HG02884 (cell line): ENCODE results near the gene BMAL1.

ENCODE experiments used
- ATAC-seq: cut with Tn5 transposase; IDR thresholded peaks from one replicate; pipeline ENCODE4 v1.9.1; 2021; ENCODE audit warnings: mild to moderate bottlenecking, moderate library complexity; ENCODE audit not compliant: unreplicated experiment

The BMAL1 gene

DNA sequence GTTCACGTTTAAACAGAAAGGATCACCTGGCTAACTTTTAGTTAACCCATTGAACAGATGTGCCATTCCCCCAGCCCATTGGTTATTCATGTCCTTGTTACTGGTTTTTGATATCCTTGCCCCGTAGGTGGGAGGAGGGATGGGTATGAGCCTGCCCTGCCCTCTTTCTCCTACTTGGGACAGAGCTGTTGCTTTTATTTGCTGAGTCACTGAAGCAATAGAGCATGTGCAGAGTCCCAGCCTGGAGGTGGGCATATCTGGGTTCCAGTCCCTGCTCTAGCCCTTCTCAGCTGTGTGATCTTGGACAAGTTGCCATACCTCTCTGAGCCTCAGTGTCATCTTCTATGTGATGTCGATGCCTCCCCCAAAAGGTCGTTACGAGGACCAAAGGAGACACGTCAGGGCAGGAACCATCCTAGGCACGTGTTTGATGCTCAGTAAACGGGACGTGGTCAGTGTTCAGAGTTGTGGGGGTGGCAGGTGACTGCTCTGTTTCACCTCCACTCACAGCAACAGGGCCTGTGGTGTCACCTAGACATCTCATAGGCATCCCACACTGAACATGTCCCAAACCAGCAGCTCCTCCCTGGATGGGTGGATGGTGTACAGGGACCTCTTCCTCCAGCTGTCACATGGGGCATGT, 61.0 kb downstream of the BMAL1 start:
- ATAC-seq: no peak

DNA sequence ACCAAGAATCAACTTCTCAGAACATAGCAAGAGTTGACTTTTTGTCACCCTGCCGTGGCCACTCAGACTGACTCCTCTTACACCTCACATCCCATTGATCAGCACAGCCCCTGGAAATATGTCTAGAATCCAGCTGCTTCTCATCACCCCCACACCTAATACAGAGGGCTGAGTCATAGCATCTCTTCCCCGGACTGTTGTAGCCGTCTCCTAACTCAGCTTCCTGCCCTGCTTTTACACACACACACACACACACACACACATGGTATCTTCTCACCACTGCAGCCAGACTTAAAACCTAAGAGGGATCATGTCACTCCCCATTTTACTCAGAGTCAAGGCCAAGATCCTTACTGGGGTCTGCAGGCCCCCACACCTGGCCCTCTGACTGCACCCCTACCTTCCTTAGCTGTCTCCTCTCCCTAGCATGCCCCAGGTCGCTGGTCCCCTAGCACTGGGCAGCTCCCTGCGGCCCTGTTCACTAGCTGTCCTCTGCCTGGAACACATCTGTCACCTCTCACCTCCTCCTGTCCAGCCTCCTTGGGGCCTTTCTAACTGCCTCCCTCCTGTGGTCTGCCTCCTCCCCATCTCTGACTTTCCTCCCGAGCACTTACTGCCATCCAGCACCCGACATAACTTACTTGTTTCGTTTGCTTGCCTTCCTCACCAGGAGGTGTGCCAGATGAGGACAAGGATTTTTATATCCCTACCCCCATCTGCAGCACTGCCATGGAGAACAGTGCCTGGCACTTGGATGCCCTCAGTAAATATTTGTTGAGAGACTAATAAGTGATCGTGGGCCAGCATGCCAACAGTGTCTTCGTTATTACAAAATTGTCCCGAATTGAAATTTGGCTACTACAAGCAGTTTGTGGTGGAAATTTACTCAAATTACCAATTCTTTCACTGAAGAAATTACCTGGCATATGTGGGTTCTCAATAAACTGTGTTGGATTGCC, 61.9 kb downstream of the BMAL1 start:
- ATAC-seq: no peak

DNA sequence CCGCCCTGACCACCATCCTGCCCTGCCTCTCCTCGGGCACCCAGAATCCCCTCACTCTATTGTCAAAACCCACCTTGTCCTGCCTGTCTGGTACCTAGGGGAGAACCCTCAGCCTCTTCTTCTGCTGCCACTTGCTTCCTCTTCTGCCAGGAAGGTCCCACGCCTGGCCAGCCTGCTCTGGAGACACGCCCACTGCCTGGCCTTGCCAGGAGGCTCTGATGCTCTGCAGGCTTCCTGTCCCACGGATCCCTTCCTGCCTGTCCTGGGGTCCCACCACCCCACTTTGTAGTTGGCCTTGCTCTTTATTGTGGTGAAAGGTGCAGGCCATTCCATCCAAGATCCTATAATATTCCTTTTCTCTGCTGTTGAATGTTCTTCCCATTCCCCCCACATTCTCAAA, 63.4 kb downstream of the BMAL1 start:
- no peak for ATAC-seq

DNA sequence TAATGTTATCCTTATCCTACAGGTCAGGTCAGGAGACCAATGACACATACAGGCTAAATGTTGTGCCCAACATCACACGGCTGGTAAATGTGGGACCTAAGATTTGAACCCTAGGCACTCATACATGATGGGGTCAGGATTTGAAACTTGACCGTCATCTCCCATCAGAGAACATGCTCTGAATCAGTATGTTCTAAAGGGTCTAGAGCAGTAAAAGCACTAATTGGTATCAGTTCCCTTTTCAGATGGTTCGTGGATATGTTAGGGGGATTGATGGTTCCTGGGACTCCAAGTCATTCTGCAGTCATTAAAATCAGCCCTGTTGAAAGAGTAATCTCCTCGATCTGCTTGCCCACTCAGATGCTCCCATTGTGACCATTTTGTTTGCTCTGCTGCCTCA, 65.5 kb downstream of the BMAL1 start:
- peak; percentile 41 for ATAC-seq

DNA sequence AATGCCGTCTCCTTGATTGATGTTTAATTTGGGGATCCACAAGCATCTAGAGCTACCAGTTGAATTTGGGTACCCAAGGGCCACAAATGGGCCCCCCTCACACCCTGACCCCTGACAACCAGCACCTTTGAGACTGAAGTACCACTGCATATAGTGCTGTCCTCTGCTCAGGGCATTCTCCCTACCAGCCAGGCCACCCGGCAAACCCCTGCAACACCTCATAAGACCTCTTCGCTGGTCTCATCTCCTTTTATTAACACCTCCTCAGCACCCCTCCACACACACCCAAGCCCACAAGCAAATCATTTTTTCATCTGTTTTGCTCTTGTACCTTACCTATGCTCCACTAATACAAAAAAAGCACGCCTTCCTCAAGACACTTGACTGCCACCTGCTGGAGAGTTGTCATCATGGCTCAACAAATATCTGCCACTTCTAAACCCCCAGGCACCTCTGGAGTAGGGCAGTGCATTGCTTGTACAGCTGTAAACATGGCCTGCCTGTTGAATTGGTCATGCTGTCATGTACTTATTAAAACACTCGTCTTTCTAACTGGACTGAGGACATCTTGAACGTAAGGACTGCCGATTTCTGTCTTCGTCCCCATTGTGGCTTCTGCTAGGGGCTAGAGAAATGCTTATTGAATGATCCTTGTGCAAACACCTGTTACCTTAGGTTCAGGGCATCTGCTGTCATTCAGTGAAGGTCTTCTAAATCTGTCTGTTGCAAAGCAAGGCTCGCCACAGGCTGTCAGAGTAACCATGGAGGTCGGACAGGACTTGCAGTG, 66.5 kb downstream of the BMAL1 start:
- no peak for ATAC-seq

DNA sequence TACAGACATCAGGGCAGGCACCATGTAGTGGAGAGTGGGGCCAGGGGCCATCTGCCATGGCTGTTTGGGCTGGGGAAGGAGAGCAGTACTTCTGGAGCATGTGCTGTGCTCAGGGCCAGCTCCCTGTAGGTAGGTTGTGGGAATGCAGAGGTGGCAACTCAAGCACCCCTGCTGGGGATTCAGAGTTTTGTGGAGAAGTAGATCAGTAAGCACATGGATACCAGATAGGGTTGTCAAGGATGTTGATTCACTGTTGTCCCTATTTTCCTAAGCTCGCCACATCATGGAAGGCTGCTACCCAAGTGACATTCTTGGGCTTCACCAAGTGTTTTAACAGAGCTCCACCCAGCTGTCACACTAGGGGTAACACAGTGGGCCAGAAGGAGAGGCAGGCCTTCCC, 67.2 kb downstream of the BMAL1 start:
- no peak for ATAC-seq

DNA sequence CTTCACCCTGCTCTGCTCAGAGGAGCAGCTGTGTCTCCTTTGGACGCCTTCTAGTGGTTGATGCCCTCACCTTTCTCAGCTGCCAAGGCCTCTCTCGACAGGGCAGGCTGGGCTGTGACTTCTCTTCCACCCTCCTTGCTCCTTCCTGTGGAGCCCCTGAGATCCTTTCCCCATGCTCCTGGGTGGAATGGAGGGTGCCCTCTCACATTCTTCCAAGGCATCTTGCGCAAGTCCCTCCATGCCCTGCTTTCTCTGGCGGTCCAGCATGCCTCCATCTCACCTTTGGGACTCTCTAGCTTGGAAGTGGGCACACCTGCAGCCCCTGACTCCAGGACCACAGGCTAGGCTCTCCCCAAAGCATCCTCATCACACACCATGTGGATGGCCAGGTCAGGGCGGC, 68.9 kb downstream of the BMAL1 start:
- no peak for ATAC-seq

DNA sequence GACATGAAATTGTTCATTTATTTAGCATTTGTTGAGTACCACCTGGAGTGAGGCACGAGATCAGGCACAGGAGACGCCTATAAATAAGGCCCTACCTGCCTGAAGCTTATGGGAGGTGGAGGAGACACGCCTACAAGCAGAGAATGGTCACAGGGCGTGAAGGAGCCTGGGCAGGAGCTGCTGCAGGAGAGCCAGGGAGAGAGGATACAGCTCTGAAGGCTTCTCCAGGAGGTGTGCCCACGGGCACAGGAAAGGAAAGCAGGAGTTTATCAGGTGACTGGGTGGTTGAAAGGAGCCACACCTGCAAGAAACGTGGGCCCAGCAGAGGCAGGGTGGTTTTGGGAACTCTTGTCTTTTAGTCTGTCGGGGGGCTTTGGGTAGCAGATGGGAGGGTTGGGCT, 70.3 kb downstream of the BMAL1 start:
- no peak for ATAC-seq

DNA sequence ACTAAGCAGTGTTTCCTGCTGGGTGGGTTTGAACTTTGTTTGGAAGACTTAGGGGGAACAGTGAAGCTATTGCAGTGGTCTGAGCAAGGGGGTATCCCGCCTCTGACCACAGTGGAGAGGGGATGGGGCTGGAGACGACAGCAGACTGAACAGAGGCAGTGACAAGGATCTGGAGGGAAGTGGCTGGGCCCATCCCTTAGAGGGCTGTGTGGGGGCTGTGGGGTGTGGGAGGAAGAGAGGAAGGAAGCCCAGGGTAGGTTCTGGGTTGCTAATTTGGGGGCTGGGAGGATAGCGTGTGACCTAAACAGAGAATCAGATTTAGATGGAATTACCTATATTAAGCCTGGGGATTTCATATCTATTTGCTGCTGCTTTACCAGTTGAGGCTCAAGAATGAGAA, 70.7 kb downstream of the BMAL1 start:
- peak; percentile 57 for ATAC-seq

DNA sequence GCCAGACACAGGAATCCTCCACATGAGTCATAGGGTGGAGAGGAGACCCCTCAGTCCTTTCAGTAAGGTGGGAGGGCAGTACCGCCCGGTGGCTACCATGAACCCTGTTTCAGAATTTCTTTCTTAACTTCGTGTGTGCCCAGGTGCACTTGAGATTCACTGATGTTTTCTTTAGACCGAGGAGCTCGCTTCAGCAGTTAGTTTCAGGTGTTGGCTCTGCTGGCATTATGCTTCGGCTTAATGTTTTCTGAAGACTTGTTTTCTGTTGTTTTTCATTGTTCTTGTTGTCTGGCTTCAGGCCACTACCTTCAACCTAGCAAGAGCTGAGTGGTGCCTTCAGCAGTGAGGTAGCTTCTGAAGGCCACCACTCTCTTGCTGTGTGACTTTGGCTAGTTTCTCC, 71.5 kb downstream of the BMAL1 start:
- no peak for ATAC-seq

DNA sequence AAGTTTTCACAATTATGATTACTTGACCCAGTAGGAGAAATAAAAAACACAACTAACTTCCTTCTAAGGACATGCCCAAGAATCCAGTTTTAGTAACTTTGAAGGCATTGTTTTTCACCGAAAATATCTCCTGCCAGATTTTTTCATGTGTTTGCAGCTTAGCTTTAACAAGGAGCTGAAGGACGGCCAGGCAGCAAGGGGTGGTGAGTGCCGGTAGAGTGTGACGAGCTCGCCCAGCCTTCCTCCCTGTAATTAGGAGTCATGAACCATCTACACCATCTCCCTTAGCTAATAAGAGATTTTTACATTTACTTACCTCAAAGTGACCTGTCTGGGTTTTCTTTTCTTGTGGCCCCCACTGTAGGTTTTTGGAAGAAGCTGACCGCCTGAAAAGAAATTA, 72.0 kb downstream of the BMAL1 start:
- no peak for ATAC-seq

DNA sequence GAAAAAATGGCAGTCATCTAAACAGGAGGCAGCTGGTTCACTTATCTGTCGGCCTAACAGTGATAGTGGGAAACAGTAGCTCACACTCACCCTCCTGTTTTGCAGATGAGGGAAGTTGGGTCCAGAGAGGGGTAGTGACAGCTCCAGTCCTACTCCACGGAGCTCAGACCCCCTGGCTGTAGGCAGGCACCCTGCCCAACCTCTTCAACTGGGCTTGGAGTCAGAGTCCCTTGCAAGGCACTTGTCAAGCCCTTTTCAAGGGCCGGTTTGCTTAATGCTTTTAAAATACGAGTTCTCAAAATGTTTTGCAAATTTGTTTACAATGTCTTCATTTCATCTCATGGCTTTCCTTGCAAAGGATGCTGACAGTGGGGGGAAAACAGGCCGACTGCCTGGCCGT, 75.1 kb downstream of the BMAL1 start:
- no peak for ATAC-seq

DNA sequence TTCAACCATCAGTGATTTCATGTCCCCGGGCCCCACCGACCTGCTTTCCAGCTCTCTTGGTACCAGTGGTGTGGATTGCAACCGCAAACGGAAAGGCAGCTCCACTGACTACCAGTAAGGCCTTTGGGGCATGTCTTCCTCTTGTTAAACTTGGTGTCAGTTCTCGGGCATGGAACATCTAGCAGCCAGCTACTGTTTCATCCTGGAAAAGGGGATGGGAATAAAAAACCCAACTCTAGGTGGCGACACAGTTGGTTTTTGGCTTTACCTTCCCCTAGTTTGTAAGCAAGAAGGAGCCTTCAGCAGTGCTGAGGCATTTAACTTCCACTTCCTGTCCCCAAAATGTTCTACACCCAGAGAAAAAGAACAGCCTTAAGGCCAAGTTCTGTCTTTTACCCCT, 76.7 kb downstream of the BMAL1 start:
- no peak for ATAC-seq

DNA sequence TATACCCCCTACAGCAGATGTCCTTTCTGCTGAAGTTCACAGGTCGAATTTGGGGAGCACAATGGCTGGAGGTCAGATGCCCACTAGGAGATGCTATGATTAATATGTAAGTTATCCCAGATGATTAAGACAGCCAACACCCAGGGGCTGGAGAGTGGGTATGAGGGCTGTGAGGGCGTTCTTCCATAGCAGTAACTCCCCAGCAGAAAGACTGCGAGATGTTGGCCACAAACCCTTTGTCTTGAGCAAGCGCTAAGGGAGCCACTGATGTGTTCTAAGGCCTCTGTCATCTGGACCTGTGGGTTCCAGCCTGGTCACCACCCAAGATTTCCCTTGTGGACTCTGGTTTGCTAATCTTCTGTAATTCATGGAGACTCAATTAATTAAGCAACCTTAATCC, 77.6 kb downstream of the BMAL1 start:
- ATAC-seq: no peak

DNA sequence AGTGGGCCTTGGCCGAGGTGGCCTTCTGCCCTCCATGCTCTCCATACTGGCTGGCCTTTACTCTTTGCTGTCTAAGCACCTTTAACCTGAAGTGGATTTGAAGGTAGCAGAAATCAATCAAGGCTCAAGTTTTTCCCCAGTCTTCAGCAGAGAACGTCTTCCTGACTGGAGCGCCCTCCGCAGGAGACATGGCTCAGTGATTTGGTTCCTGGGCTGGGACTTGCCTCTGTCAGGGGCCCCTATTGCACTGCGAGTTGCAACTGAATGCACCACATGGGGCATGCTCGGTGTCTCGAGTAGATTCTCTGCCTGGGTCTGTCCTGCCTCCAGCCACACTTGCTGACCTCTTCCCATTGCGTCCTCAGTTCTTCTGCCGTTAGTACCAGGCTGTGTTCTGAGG, 79.6 kb downstream of the BMAL1 start:
- no peak for ATAC-seq

DNA sequence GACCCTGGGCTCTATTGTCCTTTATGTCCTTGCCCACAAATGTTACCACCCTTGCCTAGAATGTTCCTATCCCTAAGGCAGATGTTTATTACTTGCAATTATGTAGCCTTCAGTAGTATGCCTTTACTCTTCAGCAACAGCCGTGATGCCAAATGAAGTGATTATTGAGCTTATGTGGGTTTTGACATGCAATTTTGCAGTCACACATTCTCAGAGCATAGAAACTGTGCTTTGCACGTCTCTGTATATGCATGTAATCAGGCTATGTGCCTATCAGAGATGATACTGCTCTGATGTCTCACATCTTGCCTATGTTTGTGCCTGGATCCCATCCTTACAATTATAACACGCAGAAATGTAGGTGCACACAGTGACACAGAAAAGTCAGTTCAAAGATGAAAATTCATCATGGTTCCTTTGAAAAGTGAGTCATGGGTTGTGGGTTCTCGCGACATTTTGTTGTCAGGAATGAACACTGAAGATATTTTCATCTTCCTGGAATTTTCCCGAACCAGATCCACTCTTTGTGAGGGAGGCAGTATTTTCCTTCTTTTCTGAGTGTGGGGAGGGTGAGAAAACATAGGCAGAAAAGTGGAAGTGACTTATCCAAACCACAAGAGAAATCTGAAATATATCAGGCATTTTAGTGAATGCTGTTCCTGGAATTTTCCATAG, 81.1 kb downstream of the BMAL1 start:
- no peak for ATAC-seq

DNA sequence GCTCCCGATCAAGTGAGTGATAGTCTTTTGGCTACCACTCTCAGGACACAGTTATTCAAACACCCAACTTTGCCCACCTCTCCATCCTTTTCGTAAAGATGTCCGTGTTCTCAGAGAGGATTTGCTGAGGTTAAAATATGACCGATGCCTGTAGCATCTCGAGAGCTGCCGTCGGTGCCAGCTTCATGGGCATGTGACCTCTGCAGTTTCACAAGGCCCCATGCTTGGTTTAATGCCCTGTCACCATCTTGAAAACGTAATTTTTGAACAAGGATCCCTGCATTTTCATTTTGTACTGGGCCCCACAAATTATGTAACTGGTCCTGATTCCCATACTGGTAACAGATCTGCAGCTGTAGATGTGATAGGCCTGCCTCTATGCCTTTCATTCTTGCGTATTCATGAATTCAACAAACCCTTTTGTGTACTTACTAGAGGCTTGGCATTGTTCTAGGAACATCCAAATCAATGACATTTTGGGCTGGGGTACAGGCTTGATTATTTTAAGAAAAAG, 85.1 kb downstream of the BMAL1 start:
- ATAC-seq: no peak

DNA sequence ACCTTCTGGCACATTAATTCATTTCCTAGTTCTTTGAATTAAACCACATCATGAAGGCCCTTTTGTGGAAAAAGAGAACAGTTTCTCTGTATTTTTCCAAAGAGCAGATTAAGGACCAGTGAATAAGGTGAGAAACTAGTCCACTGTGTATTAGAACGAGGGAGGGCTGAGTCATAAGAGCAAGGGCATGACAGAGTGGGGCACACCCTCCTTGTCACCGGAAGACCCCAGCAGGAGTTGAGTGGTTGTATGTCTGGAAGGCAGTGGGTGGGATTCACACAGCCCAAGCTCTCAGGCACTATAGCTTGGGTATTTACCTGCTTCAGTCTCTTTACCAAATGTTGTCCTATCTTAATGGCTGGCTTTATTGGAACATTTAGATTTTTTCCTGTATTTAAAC, 86.8 kb downstream of the BMAL1 start:
- no peak for ATAC-seq

DNA sequence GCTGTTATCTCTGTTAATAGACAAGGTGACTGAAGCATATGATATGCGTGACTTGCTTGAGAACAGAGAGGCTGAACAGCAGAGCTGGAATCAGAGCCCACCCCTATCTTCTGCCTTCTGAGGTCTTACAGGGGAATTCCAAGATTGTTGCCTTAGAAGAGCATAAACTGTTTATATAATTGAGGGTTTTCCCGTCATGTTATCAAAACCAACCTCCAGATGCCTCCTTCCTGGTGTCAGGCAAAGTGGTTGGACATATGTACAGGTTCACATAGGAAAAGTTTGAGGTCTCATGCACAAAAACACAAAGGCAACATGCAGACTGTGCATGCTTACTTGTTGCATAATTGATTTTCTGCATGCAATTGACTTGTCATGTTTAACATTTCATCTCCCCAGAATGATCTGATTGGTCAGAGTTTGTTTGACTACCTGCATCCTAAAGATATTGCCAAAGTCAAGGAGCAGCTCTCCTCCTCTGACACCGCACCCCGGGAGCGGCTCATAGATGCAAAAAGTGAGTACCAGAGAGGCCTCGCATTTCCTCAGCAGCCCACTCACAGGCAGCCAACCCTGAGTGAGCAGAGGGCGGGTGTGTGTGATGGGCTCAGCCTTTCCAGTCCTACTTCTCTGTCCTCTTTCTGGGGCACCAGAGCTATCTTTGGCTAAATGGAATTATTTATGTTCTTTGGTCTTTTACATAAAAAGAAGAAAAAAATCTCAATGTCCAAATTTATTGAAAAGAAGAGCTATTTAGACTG, 88.9 kb downstream of the BMAL1 start:
- ATAC-seq: no peak

DNA sequence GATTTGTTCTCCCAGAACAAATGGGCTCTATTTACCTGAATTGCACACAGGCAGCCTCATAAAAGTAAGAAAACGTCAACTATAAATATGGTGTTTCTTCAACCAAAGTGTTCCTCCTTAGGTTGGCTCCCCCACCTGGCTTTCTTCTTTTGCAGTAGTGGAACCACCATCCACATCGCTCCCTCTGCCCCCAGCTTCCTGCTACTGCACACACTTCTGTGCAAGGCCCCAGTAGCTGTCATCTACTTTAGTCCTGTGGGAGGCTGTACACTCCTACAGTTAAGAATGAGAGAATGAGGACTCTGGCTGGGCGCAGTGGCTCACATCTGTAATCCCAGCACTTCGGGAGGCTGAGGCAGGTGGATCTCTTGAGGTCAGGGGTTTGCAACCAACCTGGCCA, 89.5 kb downstream of the BMAL1 start:
- peak; percentile 55 for ATAC-seq
